HG02759 (cell line): ENCODE measurements around the gene TUB.

ENCODE experiments used
- ATAC-seq: cut with Tn5 transposase; IDR thresholded peaks from one replicate; pipeline ENCODE4 v1.9.1; 2021; ENCODE audit warnings: mild to moderate bottlenecking, moderate library complexity; ENCODE audit not compliant: unreplicated experiment

The TUB gene

GRCh38 chr11:8080674-8081590 is at the start of gene TUB:
TUB (plus strand) TSS chr11:8081211; CDS start chr11:8081511, 300 bp downstream.
- ATAC-seq: no peak

- no peak for ATAC-seq
These were observed 49.5 kb upstream of the TUB start for GRCh38 chr11:8031248-8032115.

- ATAC-seq: no peak
These were observed 48.9 kb upstream of the TUB start for GRCh38 chr11:8032122-8032521.

GRCh38 chr11:8032576-8033304 is 48.3 kb upstream of the TUB start:
- ATAC-seq: no peak

GRCh38 chr11:8033305-8034105 is 47.5 kb upstream of the TUB start:
- ATAC-seq: peak; percentile 77

GRCh38 chr11:8034106-8034585 is 46.9 kb upstream of the TUB start:
- no peak for ATAC-seq

GRCh38 chr11:8034604-8035190 is 46.3 kb upstream of the TUB start:
- ATAC-seq: no peak

GRCh38 chr11:8035200-8035855 is 45.7 kb upstream of the TUB start:
- no peak for ATAC-seq

- no peak for ATAC-seq
These were observed 44.8 kb upstream of the TUB start for GRCh38 chr11:8036002-8036802.

DNA sequence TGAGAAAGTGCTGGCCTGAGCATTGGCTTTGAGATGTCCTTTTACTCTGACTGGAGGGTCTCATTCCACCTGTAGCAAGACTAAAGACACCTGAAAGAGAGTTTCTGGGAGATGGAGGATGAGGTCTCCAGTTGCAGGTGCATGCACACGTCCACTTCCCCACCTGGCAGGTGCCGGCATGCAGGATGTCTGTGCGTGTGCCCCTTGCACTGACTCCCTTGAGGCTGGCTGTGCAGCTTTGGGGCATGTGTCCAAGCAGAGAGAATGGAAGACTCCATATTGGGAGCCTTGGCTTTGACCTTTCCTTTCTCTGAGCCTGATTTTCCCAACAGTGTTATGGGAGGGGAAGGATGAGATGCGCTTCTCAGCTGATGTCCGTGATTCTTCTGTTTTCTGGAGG is 44.0 kb upstream of the TUB start:
- no peak for ATAC-seq

GRCh38 chr11:8038393-8038792 is 42.6 kb upstream of the TUB start:
- no peak for ATAC-seq

- ATAC-seq: no peak
These were observed 42.0 kb upstream of the TUB start for GRCh38 chr11:8038811-8039529.

GRCh38 chr11:8039530-8040260 is 41.3 kb upstream of the TUB start:
- no peak for ATAC-seq

DNA sequence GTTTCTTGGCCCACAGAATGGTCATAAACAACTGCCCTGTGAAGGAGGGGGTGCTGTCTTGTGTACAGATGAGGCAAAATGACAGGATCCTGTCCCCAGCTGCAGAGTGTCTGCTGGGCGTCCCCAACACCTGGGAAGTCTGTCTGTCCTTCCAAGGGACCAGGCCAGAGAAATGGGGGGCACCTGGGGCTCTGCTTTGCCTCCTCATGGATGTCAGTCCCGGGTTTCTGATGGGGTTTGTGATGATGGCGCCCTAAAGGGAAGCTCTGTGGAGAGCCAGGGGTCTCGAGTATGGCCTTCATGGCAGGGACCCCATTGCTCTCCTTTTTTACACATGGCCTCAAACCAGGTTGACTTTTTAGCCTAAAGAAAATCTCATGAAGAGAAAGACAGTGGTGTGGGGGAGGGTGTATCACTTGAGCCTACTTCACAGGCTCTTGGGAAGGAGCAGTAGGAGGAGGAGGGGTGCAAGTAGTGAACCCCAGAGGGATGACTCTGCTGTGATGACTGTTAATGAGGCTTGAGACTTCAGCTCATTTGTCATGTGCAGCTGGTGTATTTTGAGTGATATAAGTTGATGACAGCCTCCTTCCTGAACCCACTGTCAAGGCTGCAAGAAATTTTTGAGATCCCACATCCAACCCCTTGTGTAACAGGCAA is 40.6 kb upstream of the TUB start:
- no peak for ATAC-seq

DNA sequence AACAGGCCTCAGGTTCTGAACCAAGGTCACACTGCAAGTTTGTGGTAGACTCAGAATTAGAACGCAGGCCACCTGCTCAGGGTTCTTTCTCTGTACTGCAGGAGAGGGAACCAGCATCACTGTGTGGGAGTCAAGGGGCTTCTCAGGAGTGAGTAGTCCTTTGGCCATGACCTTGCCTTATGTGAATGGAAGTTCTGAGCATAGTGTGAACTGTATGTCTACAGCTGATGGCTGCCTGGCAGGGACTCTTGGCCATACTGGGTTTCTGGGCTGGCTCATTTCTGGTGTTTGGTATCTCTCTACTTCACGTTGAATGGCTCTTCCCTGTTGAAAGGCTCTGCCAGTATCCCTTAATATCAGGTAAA is 40.1 kb upstream of the TUB start:
- ATAC-seq: no peak

GRCh38 chr11:8041576-8041975 is 39.4 kb upstream of the TUB start:
- no peak for ATAC-seq

DNA sequence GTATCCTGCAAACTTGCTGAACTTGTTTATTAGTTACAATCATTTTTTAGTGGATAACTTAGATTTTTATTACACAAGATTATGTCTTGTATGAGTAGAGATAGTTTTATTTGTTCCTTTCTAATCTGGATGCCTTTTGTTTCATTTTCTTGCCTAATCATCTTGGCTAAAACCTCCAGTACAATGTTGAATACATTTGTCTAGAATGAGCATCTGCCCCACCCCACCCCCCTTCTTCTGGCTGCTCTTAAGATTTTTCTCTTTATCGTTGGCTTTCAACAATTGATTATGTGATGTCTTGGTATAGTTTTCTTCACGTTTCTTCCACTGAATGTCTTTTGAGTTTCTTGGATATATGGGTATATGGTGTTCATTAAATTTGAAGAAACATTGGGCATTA is 37.3 kb upstream of the TUB start:
- no peak for ATAC-seq
